Measurements from ENCODE around the gene PRKCZ.

Gene PRKCZ

GRCh38 chr1:2049718-2050431 lies at the start of gene PRKCZ:
Gene PRKCZ, plus strand, starts transcription at chr1:2050411. Its CDS starts 220 bp downstream, at chr1:2050631.
- peak; percentile 91 for DNase-seq

DNA sequence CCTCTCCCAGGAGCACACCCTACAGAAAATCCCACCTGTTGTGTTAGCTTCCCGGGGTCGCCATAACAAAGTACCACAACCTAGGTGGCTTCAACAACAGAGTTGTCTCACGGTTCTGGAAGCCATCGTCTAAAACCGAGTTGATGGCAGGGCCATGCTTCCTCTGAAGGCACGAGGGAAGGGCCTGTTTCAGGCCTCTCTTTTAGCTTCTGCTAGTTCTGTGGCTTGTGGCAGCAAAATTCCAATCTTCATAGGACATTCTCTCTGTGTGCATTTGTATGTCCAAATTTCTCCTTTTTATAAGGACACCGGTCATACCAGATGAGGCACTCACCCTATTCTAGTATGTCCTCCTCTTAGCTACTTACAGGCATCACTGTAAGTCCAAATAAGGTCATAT lies 49.8 kb upstream of the PRKCZ start:
- no peak for DNase-seq

DNA sequence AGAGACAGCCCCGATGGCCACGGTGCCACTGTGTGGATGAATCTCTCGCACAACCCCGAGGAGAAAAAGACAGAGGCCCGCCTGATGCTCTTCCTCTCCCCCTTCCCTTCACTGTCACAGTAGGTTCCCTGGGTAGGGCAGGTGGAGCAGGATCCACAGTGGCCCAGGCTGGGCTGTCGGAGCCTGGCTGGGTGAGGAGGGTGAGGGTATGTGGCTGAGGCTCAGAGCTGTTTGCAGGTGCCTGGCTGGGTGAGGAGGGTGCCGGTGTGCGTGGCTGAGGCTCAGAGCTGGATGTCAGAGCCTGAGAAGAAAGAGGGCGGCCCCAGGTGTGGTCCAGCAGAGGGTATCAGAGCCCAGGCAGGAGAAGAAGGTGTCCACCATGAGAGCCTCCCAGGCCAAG lies 49.4 kb upstream of the PRKCZ start:
- DNase-seq, result no peak

GRCh38 chr1:2001773-2002411 lies 48.3 kb upstream of the PRKCZ start:
- DNase-seq, result no peak

DNA sequence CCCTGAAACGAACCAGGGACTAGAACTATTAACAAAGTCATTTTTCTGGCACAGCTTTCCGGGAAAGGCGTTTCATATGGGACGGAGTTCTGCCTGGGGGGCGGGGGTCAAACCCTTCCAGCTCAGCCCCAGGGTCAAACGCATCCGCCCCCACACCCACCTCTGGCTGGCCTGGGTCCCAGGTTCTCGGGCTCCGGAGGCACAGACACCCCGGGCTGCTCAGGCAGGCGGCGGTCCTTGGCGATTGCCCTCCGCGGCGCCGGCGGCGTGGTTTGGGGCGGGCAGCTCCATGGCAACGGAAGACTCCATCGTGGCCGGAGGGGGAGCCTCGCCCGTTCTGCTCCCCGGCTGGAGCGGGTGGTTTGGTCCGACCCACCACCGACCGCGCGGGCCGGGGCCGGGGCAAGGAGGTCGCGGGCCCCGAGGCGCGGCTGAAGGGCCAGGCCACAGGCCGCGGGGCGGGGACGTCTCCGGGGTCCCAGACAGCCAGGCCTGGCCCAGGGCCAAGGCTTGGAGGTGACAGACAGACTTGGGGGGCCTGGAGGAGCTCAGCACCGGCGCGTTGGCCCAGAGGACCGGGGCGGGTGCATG lies 46.6 kb upstream of the PRKCZ start, which contains the start of gene CFAP74:
Gene CFAP74 (minus strand): TSS at position 246 of the 591 bp plus-strand sequence. CDS start 12,830 bp downstream, outside the sequence.
- no peak for DNase-seq

DNA sequence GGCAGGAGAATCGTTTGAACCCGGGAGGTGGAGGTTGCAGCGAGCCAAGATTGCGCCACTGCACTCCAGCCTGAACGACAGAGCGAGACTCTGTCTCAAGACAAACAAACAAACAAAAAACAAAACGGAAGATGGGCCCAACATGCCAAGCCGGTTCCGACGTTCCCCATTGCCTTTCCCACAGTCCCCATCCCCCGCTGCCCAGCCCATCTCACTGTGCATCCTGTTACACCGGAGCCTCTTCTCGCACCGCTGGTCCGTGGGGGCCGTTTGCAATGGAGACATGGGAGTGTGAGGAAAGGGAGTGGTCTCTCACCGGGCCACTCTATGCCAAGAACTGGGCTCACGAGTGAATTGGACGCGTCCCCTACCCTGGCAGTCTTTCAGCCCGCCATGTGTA lies 45.4 kb upstream of the PRKCZ start:
- no peak for DNase-seq

DNA sequence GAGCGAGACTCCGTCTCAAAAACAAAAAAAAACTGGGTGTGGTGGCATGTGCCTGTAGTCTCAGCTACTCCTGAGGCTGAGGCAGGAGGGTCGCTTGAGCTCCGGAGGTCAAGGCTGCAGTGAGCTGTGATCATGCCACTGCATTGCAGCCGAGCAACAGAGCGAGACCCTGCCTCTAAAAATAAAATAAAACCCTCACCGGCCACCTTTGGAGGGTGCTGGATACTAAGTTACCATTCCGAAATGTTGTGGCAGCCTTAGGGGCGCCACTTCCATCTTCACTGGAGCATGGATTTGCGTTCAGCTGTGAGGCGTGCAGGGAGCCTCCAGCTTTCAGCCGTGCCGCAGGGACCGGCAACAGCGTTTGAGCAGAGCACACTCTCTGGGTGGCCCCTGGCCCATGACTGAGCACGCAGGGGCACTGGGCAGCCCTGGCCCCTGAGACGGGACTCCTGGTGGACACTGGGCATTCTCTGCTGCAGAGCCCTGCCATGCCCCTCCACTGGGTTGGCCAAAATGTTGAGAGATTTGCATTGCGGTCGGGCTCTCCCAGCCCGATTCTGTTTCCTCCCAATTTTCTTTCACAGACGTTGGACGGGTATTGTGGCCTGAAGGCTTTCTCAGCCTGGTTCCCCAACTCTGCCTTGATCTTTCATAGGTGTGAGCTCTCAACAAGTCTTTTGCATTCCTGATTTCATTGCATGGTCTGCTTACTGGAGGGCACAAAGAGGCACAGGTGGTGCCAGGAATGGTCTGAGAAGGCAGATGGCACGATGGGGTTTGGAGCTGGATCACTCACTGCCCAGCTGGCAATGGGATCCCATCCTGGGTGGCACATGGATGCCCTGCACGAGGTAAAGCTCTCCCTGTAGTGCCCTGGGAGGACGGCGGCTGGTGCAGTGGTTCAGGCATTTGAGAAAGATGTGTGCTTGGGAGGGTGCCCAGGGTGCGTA lies 40.8 kb upstream of the PRKCZ start:
- DNase-seq, result no peak

DNA sequence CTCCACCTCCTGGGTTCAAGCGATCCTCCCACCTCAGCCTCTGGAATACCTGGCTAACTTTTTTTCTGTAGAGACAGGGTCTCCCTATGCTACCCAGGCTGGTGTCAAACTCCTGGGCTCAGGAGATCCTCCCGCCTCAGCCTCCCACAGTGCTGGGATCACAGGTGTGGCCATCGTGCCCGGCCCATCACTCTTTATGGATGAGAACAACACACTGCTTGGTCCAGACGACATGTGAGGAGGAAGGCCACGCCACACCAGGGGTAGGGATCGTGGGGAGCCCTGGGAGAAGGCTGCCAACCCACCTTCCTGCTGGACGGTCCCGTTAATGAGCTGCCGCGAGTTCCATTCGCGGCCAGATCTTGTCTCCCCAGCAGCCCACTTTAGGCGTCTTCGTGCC lies 36.0 kb upstream of the PRKCZ start:
- DNase-seq, result no peak

- no peak for DNase-seq
These were observed 35.2 kb upstream of the PRKCZ start for GRCh38 chr1:2014741-2015735.

- no peak for DNase-seq
These were observed 34.1 kb upstream of the PRKCZ start for GRCh38 chr1:2016123-2016522.

DNA sequence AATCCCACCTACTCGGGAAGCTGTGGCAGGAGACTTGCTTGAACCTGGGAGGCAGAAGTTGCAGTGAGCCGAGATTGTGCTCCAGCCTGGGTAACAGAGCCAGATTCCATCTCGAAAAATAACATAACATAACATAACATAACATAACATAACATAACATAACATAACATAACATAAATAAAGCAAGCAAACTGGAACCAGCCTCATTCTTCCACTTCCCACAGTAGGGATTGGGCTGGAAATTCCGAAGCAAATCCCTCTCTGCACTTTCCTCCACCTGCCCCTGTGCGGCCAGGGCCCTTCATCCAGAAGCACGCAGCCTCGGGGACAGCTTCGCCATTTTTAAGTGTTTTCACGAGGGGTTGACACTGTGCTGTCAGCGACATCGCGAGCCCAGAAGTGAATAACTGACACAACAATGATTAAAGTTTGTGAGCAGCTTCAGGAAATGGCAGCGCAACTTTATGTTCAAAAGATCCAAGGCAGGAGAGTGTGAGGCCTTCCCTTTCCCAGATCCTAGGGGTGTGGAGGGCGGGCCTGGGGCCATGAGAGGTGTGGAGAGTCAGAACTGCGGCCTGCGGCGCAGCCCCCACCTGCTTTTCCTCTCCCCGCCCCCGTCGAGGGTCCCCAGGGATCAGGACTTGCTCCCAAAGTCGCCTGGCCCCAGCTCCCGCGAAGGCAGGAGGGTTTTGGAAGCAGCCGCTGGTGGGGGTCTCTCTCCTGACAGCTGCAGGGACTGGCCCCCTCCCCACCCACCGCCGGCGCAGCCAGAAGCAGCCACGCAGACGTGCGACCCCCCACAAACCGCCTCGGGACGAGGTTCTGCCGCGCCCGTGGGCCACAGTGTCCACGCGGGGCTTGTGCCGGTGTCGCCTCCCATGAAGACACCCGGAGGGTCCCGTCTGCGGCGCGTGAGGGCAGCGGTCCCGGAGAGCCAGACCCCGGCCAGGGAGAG lies 31.7 kb upstream of the PRKCZ start:
- no peak for DNase-seq

DNA sequence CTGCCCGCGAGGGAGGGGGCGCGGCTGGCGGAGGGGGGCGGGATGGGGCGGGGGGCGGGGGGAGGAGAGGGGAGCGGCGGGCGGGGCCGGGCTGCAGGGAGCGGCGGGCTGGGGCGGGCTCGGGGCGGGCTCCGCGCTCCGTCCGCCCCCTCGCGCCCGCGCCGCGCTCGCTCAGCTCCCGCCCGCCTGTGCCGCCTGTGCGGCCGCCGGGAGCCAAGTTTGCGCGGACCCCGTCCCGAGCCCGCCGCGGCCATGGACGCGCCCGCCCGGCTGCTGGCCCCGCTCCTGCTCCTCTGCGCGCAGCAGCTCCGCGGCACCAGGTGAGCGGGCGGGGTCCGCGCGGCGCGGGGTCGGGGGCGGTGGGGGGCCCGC lies 31.1 kb upstream of the PRKCZ start, which contains the start of gene GABRD:
Gene GABRD (plus strand): TSS at position 174 of the 372 bp plus-strand sequence. CDS start 79 bp downstream, at position 253.
- no peak for DNase-seq

GRCh38 chr1:2019571-2020309 lies 30.5 kb upstream of the PRKCZ start:
- no peak for DNase-seq

DNA sequence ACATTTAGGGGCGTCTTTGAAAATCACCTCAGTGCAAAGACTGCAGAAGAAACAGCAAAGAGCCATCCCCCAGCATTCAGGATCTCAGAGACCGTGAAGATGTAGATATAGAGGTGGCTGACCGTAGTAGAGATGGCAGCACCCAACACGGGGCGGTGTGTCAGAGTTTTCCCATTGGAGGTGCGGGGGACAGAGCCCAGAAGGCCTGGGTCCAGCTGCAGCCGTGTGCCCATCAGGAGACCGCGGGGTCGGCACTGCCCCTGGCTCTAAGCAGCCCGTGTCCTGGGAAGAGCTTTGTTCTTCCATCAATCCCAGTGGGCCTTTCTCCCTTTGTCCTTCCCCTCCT lies 29.9 kb upstream of the PRKCZ start:
- DNase-seq, result no peak

- no peak for DNase-seq
These were observed 28.7 kb upstream of the PRKCZ start for GRCh38 chr1:2021550-2021949.

- DNase-seq, result no peak
These were observed 28.0 kb upstream of the PRKCZ start for GRCh38 chr1:2022063-2022770.

- no peak for DNase-seq
These were observed 27.0 kb upstream of the PRKCZ start for GRCh38 chr1:2023187-2023586.

- DNase-seq, result no peak
These were observed 25.8 kb upstream of the PRKCZ start for GRCh38 chr1:2024451-2024850.

- DNase-seq, result no peak
These were observed 25.3 kb upstream of the PRKCZ start for GRCh38 chr1:2024887-2025286.
